ENCODE measurements around the gene ITGA2.

GRCh38 chr5:53024535-53024934 lies 35.4 kb downstream of the ITGA2 start:
- TF ChIP-seq CTCF (IDR thresholded peaks at IDR 0.05) (no peak), POLR2AphosphoS5 (IDR thresholded peaks at IDR 0.05) (no peak), POLR2A (IDR thresholded peaks at IDR 0.05) (no peak)
